HEK293 (cell line): ENCODE measurements around the gene ZNF428.

Experiments used
- CTCF ChIA-PET: fragments of 350-600 bp; formaldehyde crosslinking; extraction: SDS; loops from one replicate; lab custom pipeline; 2021; ENCODE audit warnings: antibody characterized with exemption; lab: Yijun Ruan, JAX
- POLR2A ChIA-PET: fragments of 300-600 bp; formaldehyde crosslinking; extraction: SDS; loops from one replicate; lab custom pipeline; 2020; ENCODE audit warnings: antibody characterized with exemption, inconsistent platforms; lab: Yijun Ruan, JAX
- H3K27ac ChIP-seq: fragments of 200-500 bp; sonication (Bioruptor generic); 2 replicates; pipeline ENCODE4 v1.5.1; 2014; ENCODE audit warnings: low read depth, low read length, control low read depth, inconsistent platforms; ENCODE audit errors: extremely low read depth
- H3K36me3 ChIP-seq, 2 experiments: fragments of 200-500 bp in 1 of 2; sonication (Bioruptor generic) in 1 of 2; 1 replicate in 1 of 2; 2 replicates in 1 of 2; pipeline ENCODE4 v1.5.1; 2014 to 2017; ENCODE audit warnings: inconsistent platforms in 2 of 2, low read length in 2 of 2; ENCODE audit not compliant: control insufficient read depth in 2 of 2, insufficient read depth in 1 of 2
- H3K4me1 ChIP-seq: fragments of 200-500 bp; sonication (Bioruptor generic); 2 replicates; pipeline ENCODE4 v1.5.1; 2014; ENCODE audit warnings: mild to moderate bottlenecking, low read length, inconsistent platforms; ENCODE audit not compliant: control insufficient read depth, insufficient read depth
- H3K4me3 ChIP-seq: 2 replicates; pipeline ENCODE4 v1.5.1; 2011; ENCODE audit warnings: low read depth, mild to moderate bottlenecking, control low read depth, low read length, moderate library complexity
- H3K9me3 ChIP-seq: fragments of 200-500 bp; sonication (Bioruptor generic); 2 replicates; pipeline ENCODE4 v1.5.1; 2014; ENCODE audit warnings: low read depth, low read length, inconsistent platforms; ENCODE audit not compliant: control insufficient read depth, insufficient read depth
- GLI4 ChIP-seq: fragments of 450-650 bp; formaldehyde crosslinking; IDR thresholded peaks from 2 replicates; pipeline ENCODE4 v1.5.1; 2016; ENCODE audit warnings: missing biosample characterization, missing genetic modification characterization
- KLF16 ChIP-seq: fragments of 450-650 bp; formaldehyde crosslinking; IDR thresholded peaks from 2 replicates; pipeline ENCODE4 v1.5.1; 2017; ENCODE audit warnings: missing biosample characterization, missing genetic modification characterization
- SP2 ChIP-seq: fragments of 450-650 bp; formaldehyde crosslinking; IDR thresholded peaks from 2 replicates; pipeline ENCODE4 v1.5.1; 2016; ENCODE audit warnings: missing biosample characterization, missing genetic modification characterization
- SP3 ChIP-seq: fragments of 450-650 bp; formaldehyde crosslinking; IDR thresholded peaks from 2 replicates; pipeline ENCODE4 v1.5.1; 2016; ENCODE audit warnings: missing biosample characterization, missing genetic modification characterization
- WT1 ChIP-seq: fragments of 450-650 bp; formaldehyde crosslinking; IDR thresholded peaks from 2 replicates; pipeline ENCODE4 v1.5.1; 2016; ENCODE audit warnings: missing biosample characterization, missing genetic modification characterization
- ZBTB49 ChIP-seq: fragments of 450-650 bp; formaldehyde crosslinking; IDR thresholded peaks from 2 replicates; pipeline ENCODE4 v1.5.1; 2016; ENCODE audit warnings: missing biosample characterization, missing genetic modification characterization, low read depth
- ZFP69B ChIP-seq: fragments of 450-650 bp; formaldehyde crosslinking; IDR thresholded peaks from 2 replicates; pipeline ENCODE4 v1.5.1; 2016; ENCODE audit warnings: missing biosample characterization, missing genetic modification characterization
- ZNF16 ChIP-seq: fragments of 450-650 bp; formaldehyde crosslinking; IDR thresholded peaks from 2 replicates; pipeline ENCODE4 v1.5.1; 2016; ENCODE audit warnings: low read depth, missing biosample characterization, missing genetic modification characterization
- ZNF175 ChIP-seq: fragments of 450-650 bp; formaldehyde crosslinking; IDR thresholded peaks from 2 replicates; pipeline ENCODE4 v1.5.1; 2016; ENCODE audit warnings: missing biosample characterization, missing genetic modification characterization
- ZNF280D ChIP-seq: fragments of 450-650 bp; formaldehyde crosslinking; IDR thresholded peaks from 2 replicates; pipeline ENCODE4 v1.5.1; 2016; ENCODE audit warnings: missing biosample characterization, missing genetic modification characterization
- ZNF426 ChIP-seq: fragments of 450-650 bp; formaldehyde crosslinking; IDR thresholded peaks from 2 replicates; pipeline ENCODE4 v1.5.1; 2017; ENCODE audit warnings: missing biosample characterization, missing genetic modification characterization, mild to moderate bottlenecking, inconsistent platforms, moderate library complexity
- ZNF48 ChIP-seq: fragments of 450-650 bp; formaldehyde crosslinking; IDR thresholded peaks from 2 replicates; pipeline ENCODE4 v1.5.1; 2016; ENCODE audit warnings: missing biosample characterization, missing genetic modification characterization
- ZNF549 ChIP-seq: fragments of 450-650 bp; IDR thresholded peaks from 2 replicates; pipeline ENCODE4 v1.5.1; 2018; ENCODE audit warnings: missing biosample characterization, missing genetic modification characterization, mild to moderate bottlenecking, inconsistent platforms, moderate library complexity
- ZNF580 ChIP-seq: fragments of 450-650 bp; formaldehyde crosslinking; IDR thresholded peaks from 2 replicates; pipeline ENCODE4 v1.5.1; 2016; ENCODE audit warnings: missing biosample characterization, missing genetic modification characterization
- ZNF600 ChIP-seq: fragments of 450-650 bp; formaldehyde crosslinking; IDR thresholded peaks from 2 replicates; pipeline ENCODE4 v1.5.1; 2016; ENCODE audit warnings: missing biosample characterization, missing genetic modification characterization
- ZNF664 ChIP-seq: fragments of 450-650 bp; formaldehyde crosslinking; IDR thresholded peaks from 2 replicates; pipeline ENCODE4 v1.5.1; 2016; ENCODE audit warnings: missing biosample characterization, missing genetic modification characterization
- ZNF670 ChIP-seq: fragments of 450-650 bp; formaldehyde crosslinking; IDR thresholded peaks from 2 replicates; pipeline ENCODE4 v1.5.1; 2016; ENCODE audit warnings: missing biosample characterization, missing genetic modification characterization, low read depth
- ZNF692 ChIP-seq: fragments of 450-650 bp; formaldehyde crosslinking; IDR thresholded peaks from 2 replicates; pipeline ENCODE4 v1.5.1; 2016; ENCODE audit warnings: missing biosample characterization, missing genetic modification characterization
- ZNF701 ChIP-seq: fragments of 450-650 bp; formaldehyde crosslinking; IDR thresholded peaks from 2 replicates; pipeline ENCODE4 v1.5.1; 2016; ENCODE audit warnings: missing biosample characterization, missing genetic modification characterization
- ZNF76 ChIP-seq: fragments of 450-650 bp; formaldehyde crosslinking; IDR thresholded peaks from 2 replicates; pipeline ENCODE4; 2016; ENCODE audit warnings: low read depth, missing biosample characterization, missing genetic modification characterization, borderline replicate concordance
- ZNF768 ChIP-seq: fragments of 450-650 bp; formaldehyde crosslinking; IDR thresholded peaks from 2 replicates; pipeline ENCODE4 v1.5.1; 2018; ENCODE audit warnings: missing biosample characterization, mild to moderate bottlenecking, missing genetic modification characterization
- ZXDB ChIP-seq: fragments of 450-650 bp; formaldehyde crosslinking; IDR thresholded peaks from 2 replicates; pipeline ENCODE4 v1.5.1; 2016; ENCODE audit warnings: missing biosample characterization, missing genetic modification characterization

ZNF428 gene

DNA sequence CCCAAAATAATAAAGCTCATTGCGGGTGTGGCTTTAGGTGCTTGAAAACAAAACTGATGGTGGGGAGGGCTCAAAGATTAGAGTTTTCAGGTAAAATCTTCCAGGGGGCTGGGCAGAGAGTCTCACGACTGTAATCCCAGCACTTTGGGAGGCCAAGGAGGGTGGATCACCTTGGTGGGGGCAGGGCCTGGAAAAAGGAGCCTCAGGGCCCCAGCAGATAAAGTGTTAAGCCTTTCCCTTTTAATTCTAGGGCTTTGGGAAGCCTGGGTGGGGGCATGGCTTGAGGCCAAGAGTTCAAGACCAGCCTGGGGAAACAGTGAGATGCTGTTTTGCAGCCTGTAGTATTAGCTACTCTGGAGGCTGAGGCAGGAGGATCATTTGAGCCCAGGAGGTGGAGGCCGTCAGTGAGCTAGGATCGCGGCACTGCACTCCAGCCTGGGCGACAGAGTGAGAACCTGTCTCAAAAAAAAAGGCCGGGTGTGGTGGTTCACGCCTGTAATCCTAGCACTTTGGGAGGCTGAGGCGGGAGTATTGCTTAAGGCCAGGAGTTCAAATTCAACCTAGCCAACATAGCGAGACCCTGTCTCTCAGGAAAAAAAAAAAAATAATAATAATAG, 25.2 kb downstream of the ZNF428 start:
- CTCF ChIA-PET: interaction anchor here (0.5 to 6.1 kb wide), 61 partner anchors 7 to 1927 kb away, joined by 3 to 91 read pairs (median 5); partner anchors contain the start of genes ETHE1, PLAUR, XRCC1 and ZNF224
- Histone ChIP-seq H3K9me3 (no peaks in the 10 kb centered on the region), H3K4me1 (peaks cover 24% of the 10 kb centered on the region), H3K36me3 (peaks cover 52 to 67% of the 10 kb centered on the region in 2 experiments), H3K27ac (peak overlapping the region; percentile 34; the same call in 1 of the 2 replicates), H3K4me3 (no peak overlapping the region)
- TF ChIP-seq ZNF692 (tag by site-specific recombination) (peak; percentile 91), ZNF76 (tag by site-specific recombination) (no peak), ZFP69B (tag by site-specific recombination) (0 out of 2 replicates have a peak, but pooled peaks have one; percentile 62), ZNF580 (tag by site-specific recombination) (0 out of 2 replicates have a peak, but pooled peaks have one; percentile 21), SP3 (no peak)
- POLR2A ChIA-PET: interaction anchor here (0.6 to 4.1 kb wide), 14 partner anchors 9 to 161 kb away, joined by 3 to 49 read pairs (median 4); partner anchors contain the start of genes PINLYP, SMG9, XRCC1 and ZNF428

DNA sequence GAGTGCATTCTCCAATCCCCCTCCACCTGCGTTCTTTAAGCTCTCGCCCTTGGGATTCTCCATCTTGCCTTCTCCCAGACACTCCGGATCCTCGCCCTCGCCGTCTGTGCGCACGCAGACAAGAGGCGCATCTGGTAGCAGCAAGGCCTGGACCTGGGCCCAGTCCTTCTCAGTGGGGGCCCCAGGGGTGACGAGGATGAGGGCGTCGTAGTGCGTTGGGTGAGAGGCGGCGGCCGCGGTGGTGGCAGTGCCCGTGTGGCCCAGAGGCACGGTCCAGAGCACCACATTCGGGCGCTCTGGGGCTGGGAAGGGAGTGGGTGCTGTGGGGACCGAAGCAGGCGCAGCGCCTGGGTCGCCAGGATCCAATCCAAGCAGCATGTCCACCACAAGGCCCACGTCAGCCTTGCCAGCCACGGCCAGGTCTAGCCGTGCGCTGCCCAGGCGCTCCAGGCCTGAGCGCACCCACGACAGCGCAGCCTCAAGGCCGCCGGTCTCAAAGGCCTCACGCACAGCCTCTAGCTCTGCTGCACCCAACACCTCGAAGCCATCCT, 26.6 kb downstream of the ZNF428 start:
- H3K4me3 ChIP-seq: no peak overlapping the region
- CTCF ChIA-PET: interaction anchor here (2.4 to 6.1 kb wide), 5 partner anchors 9 to 146 kb away, joined by 9 to 91 read pairs (median 39); no protein-coding TSS in a partner anchor
- POLR2A ChIA-PET: interaction anchor here (1.2 to 1.4 kb wide), 2 partner anchors 27 to 75 kb away, joined by 3 to 4 read pairs; partner anchors contain the start of gene ZNF428
- H3K27ac ChIP-seq: no peak overlapping the region
- no peak for TF ChIP-seq ZNF48 (tag by site-specific recombination)
- no peak for TF ChIP-seq ZXDB
- TF ChIP-seq ZBTB49: no peak
- no peak for TF ChIP-seq ZNF549
- no peak for TF ChIP-seq ZNF670
- no peak for TF ChIP-seq ZNF664 (tag by site-specific recombination)
- TF ChIP-seq ZNF426 (tag by site-specific recombination): no peak
- no peak for TF ChIP-seq ZNF16
- TF ChIP-seq KLF16 (tag by site-specific recombination): no peak
- TF ChIP-seq ZNF175 (tag by site-specific recombination): no peak
- TF ChIP-seq ZNF280D (tag by site-specific recombination): no peak
- TF ChIP-seq ZNF701 (tag by site-specific recombination): no peak
- TF ChIP-seq SP2 (tag by site-specific recombination): no peak
- no peak for TF ChIP-seq WT1
- no peak for TF ChIP-seq GLI4 (tag by site-specific recombination)
- no peak for TF ChIP-seq ZNF600
- no peak for TF ChIP-seq ZNF768 (tag by site-specific recombination)
- TF ChIP-seq, all 188 proteins: peak for 0
- peaks cover 55 to 58% of the 10 kb centered on the region in 2 experiments for H3K36me3 ChIP-seq
- peaks cover 23% of the 10 kb centered on the region for H3K4me1 ChIP-seq
- H3K9me3 ChIP-seq: no peaks in the 10 kb centered on the region
